GM21390 (cell line): ENCODE results near the gene GTF3C2.
"Not testable (repeated sequence)": the region's sequence is repeated elsewhere in the genome, so short reads cannot be mapped to it uniquely, and the experiment has no call there.

ENCODE experiments used
- ATAC-seq: cut with Tn5 transposase; IDR thresholded peaks from one replicate; pipeline ENCODE4 v1.9.1; 2021; ENCODE audit not compliant: unreplicated experiment

The GTF3C2 gene

GRCh38 chr2:27303093-27304025 is 53.2 kb downstream of the GTF3C2 start:
- ATAC-seq, result no peak

DNA sequence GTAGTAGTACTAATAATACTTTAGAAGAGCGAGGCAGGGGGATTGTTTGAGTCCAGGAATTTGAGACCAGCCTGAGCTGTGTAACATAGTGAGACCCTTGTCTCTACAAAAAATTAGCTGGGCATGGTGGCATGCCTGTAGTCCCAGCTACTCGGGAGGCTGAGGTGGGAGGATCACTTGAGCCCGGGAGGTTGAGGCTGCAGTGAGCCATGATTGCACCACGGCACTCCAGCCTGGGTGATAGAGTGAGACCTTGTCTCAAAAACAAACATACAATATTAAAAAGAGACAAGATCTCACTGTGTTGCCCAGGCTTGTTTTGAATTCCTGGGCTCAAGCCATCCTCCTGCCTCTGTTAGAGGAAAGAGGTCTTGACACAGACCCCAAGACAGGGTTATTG is 56.0 kb downstream of the GTF3C2 start:
- ATAC-seq, result not testable (repeated sequence)

DNA sequence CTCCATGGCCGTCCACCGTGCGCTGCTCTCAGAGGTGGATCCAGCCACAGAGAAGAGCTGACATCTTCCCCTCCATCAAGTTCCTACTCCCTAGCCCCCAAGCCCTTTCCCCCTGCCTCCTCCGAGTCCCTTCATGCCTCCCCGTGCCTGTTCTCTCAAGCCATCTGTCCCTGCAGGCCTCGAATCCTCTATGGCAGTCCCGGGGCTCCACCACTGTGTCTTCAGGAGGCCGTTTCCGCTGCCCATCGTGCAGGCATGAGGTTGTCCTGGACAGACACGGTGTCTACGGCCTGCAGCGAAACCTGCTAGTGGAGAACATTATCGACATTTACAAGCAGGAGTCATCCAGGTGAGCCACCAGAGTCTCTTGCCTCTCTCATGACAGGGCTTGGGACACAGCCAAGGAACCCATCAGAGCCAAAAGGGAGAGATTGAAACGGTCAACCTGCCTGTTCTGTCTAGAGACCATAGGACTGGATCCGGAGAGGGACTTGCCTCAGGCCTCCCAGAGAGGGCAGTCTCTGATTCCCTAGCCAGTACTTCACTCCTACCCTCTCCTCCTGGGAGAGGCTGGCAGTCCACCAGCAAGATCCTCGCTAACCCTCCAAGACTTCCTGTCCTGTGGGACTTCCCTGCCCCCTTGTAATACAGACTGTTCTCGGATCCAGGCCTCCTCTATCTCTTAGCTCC is 58.0 kb downstream of the GTF3C2 start:
- ATAC-seq, result no peak

DNA sequence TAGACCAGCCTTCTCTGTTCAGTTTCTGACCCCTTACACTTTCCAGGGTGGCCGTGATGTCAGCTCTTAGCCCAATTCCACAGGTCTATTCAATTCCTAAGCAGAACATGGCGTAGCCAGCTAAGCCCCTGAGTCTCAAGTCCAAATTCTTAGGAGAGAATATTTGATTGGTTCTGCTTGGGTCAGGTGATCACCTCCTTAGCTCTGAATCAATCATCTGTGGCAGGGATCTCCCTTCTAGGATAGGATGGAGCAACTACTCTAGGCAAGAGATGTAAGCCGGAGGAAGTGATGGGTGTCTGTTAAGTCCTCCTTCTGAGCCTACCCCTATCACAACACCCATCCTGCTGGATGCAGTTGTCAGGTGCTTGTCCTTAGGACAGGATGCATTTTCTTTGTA is 59.4 kb downstream of the GTF3C2 start:
- ATAC-seq, result no peak

DNA sequence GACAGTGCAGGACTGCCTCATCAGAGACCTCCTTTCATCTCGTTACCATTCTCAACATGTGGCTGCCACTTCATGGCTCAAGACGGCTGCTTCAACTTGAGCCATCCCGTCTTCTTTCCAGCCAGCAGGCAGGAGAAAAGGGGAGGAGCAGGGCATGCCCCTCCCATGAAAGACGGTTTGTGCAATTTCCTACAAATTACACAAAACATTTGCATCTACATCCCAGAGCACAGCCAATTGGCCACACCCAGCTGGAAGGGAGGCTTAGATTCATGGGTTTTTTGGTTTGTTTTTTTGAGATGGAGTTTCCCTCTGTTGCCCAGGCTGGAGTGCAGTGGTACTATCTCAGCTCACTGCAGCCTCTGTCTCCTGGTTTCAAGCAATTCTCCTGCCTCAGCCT is 60.1 kb downstream of the GTF3C2 start:
- no peak for ATAC-seq

DNA sequence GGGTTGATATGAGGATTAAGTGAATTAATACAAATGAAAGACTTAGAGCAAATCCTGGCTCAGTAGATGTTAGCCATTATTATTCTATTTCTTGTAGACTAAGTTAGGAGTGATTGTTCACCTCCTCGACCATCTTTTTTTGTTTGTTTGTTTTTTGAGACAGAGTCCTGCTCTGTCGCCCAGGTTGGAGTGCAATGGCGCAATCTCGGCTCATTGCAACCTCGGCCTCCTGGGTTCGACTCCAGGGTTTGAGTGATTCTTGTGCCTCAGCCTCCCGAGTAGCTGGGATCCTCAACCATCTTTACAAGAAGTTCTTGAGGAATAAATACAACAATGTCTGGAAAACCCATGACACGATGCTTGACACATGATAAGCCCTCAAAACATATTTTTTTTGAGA is 61.6 kb downstream of the GTF3C2 start:
- ATAC-seq, result no peak

DNA sequence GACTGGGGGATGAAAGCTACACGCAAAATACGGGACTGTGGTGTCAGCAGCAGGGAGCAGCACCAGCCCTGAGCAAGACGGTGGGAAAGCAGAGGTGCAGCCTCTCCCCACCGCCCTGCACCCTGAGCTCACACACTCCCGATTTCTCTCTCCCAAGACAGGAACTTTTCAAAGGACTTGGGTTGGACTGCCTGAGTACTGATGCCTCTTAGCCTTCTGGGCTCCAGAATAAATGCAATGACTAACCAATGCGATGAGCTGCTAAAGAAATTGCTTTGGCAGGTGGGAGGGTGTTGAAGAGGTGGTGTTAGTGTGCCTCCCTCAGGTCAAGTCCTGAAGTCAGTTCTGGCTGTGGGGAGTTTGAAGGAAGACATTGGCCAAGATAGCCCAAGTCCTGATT is 64.7 kb downstream of the GTF3C2 start:
- no peak for ATAC-seq

- no peak for ATAC-seq
These were observed 66.0 kb downstream of the GTF3C2 start for GRCh38 chr2:27290549-27290948.

GRCh38 chr2:27288610-27289009 is 68.0 kb downstream of the GTF3C2 start:
- no peak for ATAC-seq

DNA sequence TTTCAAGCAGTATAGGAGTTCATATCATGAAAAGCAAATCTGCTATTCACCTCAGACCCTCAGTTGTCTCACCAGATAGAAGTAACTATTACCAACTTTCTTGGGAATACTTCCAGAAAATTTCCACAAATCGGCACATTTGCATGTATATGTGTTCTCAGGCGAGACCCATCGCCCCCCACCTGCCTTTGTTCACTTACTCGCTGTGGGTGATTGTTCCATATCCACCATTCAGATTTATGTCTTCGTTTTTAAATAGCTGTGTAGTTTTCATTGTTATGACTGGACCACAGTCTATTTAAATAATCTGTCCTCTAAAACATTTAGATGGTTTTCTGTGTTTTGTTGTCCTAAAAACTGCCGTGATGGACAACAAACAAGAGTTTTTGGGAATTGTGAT is 71.1 kb downstream of the GTF3C2 start:
- no peak for ATAC-seq

- ATAC-seq, result no peak
These were observed 71.6 kb downstream of the GTF3C2 start for GRCh38 chr2:27284996-27285395.

DNA sequence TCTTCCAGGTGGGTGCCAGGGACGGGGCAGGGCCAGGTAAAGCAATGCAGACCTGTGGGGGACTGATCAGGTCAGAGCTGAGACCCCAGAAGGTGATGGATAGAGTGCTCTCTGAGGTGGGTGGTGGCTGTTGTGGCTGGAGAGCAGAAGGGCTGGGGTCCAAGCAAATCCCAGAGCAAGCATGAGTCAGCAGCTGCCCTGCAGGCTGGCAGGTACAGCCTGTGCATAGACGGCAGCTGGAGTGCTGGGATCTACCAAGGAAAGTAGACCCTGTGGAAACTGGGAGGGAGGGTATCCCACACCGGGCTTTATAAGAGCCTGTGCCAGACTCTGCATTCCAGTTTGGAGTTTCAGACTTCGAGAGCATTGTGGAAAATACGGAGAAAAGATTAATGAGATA is 73.7 kb downstream of the GTF3C2 start:
- no peak for ATAC-seq

DNA sequence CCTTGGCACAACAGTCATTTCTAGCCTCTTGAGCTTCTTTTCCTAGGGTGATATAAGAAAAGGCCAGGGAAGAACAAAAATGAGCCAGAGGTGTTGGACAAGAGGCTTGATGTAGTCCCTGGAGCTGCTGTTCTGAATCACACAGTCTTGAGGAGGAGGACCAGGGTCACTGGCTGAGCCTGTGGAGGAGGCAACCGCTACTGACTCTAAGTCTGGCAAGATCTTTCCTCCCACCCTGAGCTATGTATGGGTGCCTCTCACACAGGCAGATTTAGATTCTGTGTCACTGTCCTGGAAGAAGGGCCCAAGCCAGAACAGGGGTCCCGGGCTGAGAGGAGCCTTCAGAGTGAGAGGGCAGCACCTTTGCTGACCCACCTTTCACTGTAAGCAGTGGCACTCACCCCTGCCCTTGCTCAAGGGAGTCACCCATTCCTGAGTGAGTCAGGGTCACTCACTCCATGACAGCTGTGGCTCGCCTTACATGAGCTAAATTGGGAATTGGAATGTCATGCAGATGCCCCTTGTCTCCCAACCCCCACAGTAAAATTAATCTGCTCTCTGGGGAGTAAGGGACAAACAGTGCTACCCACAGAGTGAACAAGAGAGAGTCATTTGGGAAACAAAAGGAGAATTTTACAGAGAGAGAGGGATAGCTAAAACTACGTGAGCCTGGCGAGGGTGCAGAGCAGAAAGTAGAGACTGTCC is 74.6 kb downstream of the GTF3C2 start, which contains the start of gene TRIM54:
TSS of gene TRIM54 (plus strand) at position 575 of the 705 bp plus-strand sequence. CDS start 303 bp downstream, outside the sequence.
- no peak for ATAC-seq

DNA sequence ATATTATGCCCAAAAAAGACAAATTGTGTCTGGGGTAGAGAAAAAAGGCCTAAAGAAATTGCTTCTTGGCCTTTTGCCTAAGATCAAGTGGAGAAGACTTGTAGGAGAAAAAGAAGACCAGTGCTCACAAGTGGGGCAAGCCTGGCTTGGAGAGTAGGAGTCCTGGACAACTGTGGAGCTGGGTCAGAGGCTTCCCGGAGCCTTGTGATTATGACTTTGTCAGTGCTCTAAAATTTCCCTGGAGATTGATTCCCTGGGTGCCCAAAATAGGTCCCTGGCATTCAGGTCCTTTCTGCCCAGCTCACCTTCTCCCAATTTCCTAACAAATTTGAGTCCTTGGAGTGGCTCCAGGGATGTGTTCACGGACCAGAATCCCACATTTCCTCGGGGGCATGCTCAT is 75.1 kb downstream of the GTF3C2 start:
- no peak for ATAC-seq

DNA sequence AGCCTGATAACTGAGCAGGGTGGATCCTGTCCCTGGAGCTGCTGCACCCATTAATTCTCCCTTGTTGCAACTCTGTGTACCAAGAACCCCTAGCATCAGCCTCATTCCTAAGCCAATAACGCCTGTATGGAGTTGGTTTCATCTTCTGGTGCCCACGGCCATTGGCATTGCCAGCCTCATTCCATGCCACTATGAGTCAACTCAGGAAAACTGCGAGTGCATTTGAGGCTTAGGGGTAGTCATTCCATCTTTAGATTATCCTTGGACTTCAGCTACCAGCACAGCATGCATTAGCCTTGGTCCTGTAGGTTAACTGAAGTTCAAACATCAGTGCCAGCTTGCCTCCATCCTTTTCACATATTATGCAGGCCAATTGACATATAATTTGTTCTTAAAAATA is 75.7 kb downstream of the GTF3C2 start:
- no peak for ATAC-seq

DNA sequence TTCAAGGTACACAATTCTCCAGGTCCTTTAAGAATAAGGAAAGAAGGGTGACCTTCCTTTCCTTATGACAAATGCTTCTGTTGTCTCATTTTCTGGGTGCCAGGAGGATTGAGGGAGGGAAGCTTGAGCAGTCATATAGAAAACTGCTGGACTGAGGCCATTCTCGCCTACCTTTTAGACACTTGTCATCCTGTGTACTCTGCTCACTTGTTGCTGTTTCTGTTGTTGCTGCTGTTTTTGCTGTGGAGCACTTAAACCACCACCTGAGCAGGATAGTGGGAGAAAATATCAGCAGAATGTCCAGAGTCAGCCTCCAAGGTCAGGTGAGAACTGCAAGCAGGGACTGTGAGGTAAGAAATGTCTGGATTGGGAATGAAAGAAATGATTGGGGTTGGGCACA is 78.6 kb downstream of the GTF3C2 start:
- no peak for ATAC-seq
